Stimulated activated naive CD8-positive, alpha-beta T cell treated with anti-CD3 and anti-CD28 coated beads, Interleukin-15, amount 100 ng/mL, for 72 hours (primary cell): ENCODE measurements around the gene MRPL45.

ENCODE experiments used
- ATAC-seq: fragments of 150-1000 bp; cut with Tn5 transposase; 2 replicates; pipeline ENCODE4 v1.10.0; 2021; ENCODE audit warnings: mild to moderate bottlenecking, moderate library complexity
- DNase-seq, 2 donors: peaks; one replicate each; pipeline ENCODE4 v3.0.0; 2021 to 2022
- H3K27ac Mint-ChIP-seq, 2 donors: one replicate each; pipeline ENCODE4 v1.8.0; 2022; ENCODE audit warnings: mild to moderate bottlenecking in 2 of 2, mixed read lengths in 2 of 2, moderate library complexity in 2 of 2
- H3K27me3 Mint-ChIP-seq: one replicate; pipeline ENCODE4 v1.8.0; 2022; ENCODE audit warnings: mixed read lengths
- H3K4me1 Mint-ChIP-seq: one replicate; pipeline ENCODE4 v1.8.0; 2022; ENCODE audit warnings: mild to moderate bottlenecking, mixed read lengths
- H3K4me3 Mint-ChIP-seq, 2 donors: one replicate each; pipeline ENCODE4 v1.8.0; 2022; ENCODE audit warnings: mild to moderate bottlenecking in 2 of 2, mixed read lengths in 2 of 2, moderate library complexity in 1 of 2
- H3K9me3 Mint-ChIP-seq, 2 donors: one replicate each; pipeline ENCODE4 v1.8.0; 2022; ENCODE audit warnings: mixed read lengths in 2 of 2

Gene MRPL45

DNA sequence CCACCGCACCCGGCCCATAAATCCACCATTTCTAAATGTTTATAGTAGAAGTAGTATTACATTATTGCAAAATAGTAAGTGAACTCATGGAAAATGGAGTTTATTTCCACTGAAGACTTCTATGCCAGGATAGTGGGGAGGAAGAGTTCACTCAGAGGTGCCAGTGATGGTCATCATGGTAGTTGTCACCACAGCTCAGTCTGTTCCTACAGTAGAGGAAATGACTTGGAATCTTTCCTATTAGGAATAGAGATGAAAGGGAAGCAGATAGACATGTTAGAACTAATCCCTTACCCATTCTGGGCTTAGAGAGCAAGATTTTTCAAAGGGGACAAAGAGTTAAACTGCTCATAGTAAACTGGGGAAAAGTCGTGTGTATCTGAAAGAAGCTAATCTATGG lies 20.1 kb downstream of the MRPL45 start:
- Mint-ChIP-seq H3K4me1 (no peaks in the 10 kb centered on the region), H3K4me3 (no peak overlapping the region)

DNA sequence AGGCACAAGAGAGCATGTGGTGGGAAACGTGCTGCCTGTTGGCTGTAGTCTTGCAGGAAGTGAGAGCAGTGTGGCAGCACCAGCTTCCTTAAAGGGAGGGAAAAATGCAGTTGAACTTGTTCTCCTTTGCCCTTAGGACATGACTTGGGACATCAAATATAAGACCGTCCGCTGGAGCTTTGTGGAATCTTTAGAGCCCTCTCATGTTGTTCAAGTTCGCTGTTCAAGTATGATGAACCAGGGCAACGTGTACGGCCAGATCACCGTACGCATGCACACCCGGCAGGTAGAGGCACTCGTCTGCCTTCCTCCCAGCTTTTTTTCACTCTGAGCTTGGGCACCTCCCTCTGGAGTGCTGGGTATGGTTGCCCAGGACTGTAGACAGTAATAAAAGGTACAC lies 23.5 kb downstream of the MRPL45 start:
- H3K4me3 Mint-ChIP-seq: no peak overlapping the region
- ATAC-seq (no peak), DNase-seq (no peak)
- H3K9me3 Mint-ChIP-seq: no peaks in the 10 kb centered on the region
- H3K27me3 Mint-ChIP-seq: no peaks in the 10 kb centered on the region
- H3K27ac Mint-ChIP-seq: no peak overlapping the region
- peaks cover 7% of the 10 kb centered on the region for H3K4me1 Mint-ChIP-seq

More for the DNA sequence above, 20.1 kb downstream of the MRPL45 start:
- Mint-ChIP-seq H3K9me3 (no peaks in the 10 kb centered on the region), H3K27me3 (no peaks in the 10 kb centered on the region), H3K27ac (peak overlapping the region in 1 of 2 donors; percentile 31)
- DNase-seq (no peak), ATAC-seq (no peak)

DNA sequence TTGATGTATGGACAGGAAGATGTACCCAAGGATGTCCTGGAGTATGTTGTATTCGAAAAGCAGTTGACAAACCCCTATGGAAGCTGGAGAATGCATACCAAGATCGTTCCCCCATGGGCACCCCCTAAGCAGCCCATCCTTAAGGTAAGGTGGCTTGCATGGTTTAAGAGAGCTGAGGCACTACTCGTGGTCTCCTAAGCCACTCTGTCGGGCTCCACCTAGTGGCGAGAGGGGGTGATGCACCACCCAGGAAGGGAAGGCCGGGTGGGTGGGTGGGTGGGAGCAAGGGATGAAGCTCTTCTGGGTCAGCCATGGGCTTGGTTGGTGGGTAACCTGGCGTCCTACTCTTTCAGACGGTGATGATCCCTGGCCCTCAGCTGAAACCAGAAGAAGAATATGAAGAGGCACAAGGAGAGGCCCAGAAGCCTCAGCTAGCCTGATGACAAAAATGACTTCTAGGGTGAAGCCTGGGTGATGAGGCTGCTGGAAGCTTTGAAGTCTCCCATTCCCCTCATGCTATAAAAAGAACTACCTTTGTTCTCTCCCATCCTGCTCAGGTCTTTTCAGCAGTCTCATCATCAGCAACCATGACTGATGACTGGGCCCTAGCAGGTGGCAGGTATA lies 25.3 kb downstream of the MRPL45 start:
- Mint-ChIP-seq H3K4me3 (no peak overlapping the region), H3K9me3 (no peaks in the 10 kb centered on the region), H3K27ac (no peak overlapping the region), H3K27me3 (no peaks in the 10 kb centered on the region), H3K4me1 (peaks cover 16% of the 10 kb centered on the region)
- peak; percentile 68 to 70 for DNase-seq
- peak; percentile 86 for ATAC-seq

DNA sequence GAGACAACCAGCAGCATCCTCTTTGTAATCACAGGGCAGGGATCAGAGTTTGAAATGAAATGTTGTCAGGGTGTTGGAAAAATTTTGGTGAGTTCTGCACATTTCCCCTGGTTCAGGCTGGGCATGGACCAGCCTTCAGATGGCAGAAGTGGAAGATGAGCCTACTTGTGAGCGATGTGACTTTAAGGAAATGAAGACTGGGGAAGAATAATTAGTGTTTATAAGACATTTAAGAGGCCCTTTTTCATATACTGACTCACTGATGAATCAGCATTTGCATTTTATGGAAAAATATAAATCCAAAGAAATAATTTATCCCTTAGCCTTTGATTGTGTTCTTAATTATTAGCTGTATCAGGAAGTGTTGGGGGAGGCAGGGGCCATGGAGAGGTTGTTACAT lies 25.9 kb downstream of the MRPL45 start:
- no peak for DNase-seq
- no peak overlapping the region for H3K27ac Mint-ChIP-seq
- H3K4me3 Mint-ChIP-seq: no peak overlapping the region
- ATAC-seq: no peak
- H3K27me3 Mint-ChIP-seq: no peaks in the 10 kb centered on the region
- H3K4me1 Mint-ChIP-seq: peaks cover 17% of the 10 kb centered on the region
- no peaks in the 10 kb centered on the region for H3K9me3 Mint-ChIP-seq

DNA sequence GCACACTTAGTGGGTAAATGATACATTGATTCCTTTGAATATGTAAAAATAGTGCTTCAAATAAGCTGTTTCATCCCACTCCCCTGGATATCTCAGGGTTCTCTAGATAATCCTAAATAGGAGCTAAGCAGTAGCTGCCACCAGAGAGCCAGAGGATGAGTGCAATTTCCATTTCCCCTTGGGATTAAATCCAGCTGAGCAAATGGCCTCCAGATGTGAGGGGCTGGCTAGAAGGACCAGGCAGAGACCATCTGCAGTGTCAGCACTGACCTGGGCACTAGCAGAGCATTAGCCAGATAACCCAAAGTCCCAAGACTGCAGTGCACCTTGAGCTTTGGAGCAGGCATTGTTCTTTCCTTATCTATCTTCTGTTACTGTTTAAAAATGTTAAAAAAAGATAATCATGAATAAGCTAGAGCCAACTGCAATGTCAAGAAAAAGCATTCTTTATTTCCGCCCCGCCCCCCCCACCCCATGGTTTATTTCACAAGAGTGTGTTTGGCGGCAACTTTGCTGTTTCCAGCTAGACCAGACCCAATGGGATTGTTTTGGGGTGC lies 27.3 kb downstream of the MRPL45 start:
- ATAC-seq: no peak

DNA sequence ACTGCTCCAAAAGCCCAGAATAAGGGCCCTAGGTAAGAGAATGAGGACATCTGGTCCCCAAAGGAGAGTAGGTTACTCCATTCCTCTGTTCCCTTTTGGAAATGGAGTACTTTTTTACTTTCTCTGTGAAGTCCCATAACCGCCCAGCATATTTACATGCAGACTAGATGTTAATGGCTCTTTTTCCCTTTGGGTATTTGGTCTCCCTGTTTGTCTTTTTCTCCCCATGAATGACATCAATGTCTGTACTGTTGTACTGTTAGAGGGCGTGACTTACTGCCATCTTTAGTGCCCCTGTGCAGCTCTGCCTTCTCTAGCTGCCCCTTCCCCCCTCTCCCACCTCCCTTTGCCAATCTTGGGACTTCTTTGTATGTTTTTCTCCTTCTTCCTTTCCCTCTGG lies 27.8 kb downstream of the MRPL45 start:
- no peaks in the 10 kb centered on the region for H3K9me3 Mint-ChIP-seq
- H3K27me3 Mint-ChIP-seq: no peaks in the 10 kb centered on the region
- no peak overlapping the region for H3K27ac Mint-ChIP-seq
- no peak for DNase-seq
- H3K4me3 Mint-ChIP-seq: no peak overlapping the region
- peaks cover 17% of the 10 kb centered on the region for H3K4me1 Mint-ChIP-seq
- ATAC-seq: no peak

More for the DNA sequence above, 27.3 kb downstream of the MRPL45 start:
- H3K27me3 Mint-ChIP-seq: no peaks in the 10 kb centered on the region
- DNase-seq: no peak
- H3K4me3 Mint-ChIP-seq: no peak overlapping the region
- H3K4me1 Mint-ChIP-seq: peaks cover 17% of the 10 kb centered on the region
- no peaks in the 10 kb centered on the region for H3K9me3 Mint-ChIP-seq
- no peak overlapping the region for H3K27ac Mint-ChIP-seq

DNA sequence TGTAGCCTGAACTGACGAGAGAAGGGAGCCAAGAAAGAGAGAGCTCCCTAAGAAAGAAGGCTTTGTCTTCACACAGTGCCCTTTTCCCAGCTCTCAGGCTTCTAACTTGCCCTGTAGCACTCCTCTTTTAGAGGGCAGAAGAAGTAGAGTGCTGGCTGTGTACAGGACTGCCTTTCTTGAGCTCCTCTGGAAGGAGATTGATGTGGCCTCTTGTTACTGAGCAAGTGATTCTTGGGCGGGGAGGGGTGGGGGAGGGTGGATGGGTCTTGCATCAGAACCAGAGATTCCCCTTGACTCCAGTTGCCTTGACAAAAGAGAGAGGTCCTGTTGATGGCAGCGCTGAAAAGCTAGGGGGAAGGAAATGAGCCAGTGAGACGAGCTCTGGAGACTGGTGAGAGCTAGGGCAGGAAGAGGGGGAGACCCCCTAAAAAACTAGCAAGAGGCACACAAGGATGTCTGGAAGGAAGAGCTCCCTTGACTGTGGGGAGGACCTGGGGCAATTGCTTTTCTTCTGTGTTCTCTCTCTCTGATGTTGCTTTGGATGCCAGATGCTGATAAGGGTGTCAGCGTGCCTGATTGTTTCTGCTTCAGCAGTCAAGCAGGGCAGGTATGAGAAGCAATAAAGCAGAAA lies 28.4 kb downstream of the MRPL45 start:
- ATAC-seq: peak; percentile 32
- H3K4me1 Mint-ChIP-seq: peaks cover 17% of the 10 kb centered on the region
- peak overlapping the region; percentile 62 to 67 for H3K27ac Mint-ChIP-seq
- H3K4me3 Mint-ChIP-seq: peak overlapping the region in 1 of 2 donors; percentile 32
- DNase-seq: no peak
- no peaks in the 10 kb centered on the region for H3K9me3 Mint-ChIP-seq
- H3K27me3 Mint-ChIP-seq: no peaks in the 10 kb centered on the region

DNA sequence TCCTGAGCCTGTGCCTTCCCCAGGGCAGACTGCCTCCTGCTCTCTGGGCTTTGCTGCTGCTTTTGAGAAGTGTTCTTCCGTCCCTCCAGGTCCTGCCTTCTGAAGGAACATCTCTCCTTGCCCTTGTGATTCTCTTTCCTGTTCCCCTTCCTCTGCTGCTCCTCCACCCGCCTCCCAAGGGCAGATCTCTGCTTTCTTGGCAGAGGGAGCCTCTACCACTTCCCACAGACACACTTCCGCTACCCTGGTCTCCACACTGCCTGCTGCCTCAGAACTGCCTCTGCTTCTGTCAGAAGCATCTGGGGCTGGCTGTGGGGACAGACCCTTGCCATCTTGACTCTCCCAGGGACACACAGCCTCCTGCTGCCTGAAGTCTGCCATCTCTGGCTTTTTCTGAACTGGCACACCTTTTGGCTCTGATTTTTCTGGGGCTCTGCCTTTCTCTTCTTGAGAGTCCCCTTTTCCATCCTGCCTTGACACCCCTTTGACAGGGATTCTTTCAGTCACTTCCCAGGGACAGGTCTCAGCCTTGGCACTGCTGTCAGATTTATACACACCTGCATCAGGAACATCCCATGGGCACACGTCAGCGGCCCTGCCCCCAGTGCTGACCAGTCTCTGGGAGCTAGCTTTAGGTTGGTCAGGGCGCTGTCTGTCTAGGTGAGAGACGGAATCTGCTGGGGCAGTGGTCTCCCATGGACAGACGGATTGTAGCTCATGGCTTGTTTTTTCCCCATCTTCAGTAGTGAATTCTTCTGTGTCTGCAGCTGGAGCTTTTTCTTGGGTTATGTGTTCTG lies 30.2 kb downstream of the MRPL45 start:
- Mint-ChIP-seq H3K4me1 (peaks cover 17% of the 10 kb centered on the region), H3K9me3 (no peaks in the 10 kb centered on the region), H3K27ac (peak overlapping the region in 1 of 2 donors; percentile 7), H3K27me3 (no peaks in the 10 kb centered on the region), H3K4me3 (no peak overlapping the region)
- no peak for ATAC-seq
- DNase-seq: no peak

DNA sequence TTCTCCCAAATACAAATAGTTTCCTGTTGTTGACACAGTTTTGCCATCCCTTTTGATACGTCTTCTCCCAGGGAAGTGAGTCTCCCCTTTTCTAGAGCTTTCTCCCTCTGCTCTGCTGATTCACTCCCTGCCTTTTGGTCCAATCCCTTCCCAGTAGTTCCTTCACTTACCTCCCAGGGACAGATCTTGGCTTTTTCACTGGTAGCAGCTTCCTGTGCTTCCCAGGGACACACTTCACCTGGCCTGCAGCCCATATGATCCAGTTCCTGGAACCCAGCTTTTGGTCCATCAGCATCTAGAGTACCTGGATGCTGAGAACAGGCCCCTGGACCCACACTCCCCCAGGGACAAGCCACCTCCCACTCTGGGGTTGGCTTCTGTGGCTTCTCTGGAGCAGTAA lies 31.0 kb downstream of the MRPL45 start:
- H3K4me1 Mint-ChIP-seq: peaks cover 17% of the 10 kb centered on the region
- H3K4me3 Mint-ChIP-seq: no peak overlapping the region
- H3K27me3 Mint-ChIP-seq: no peaks in the 10 kb centered on the region
- DNase-seq: no peak
- ATAC-seq: no peak
- no peaks in the 10 kb centered on the region for H3K9me3 Mint-ChIP-seq
- H3K27ac Mint-ChIP-seq: no peak overlapping the region

DNA sequence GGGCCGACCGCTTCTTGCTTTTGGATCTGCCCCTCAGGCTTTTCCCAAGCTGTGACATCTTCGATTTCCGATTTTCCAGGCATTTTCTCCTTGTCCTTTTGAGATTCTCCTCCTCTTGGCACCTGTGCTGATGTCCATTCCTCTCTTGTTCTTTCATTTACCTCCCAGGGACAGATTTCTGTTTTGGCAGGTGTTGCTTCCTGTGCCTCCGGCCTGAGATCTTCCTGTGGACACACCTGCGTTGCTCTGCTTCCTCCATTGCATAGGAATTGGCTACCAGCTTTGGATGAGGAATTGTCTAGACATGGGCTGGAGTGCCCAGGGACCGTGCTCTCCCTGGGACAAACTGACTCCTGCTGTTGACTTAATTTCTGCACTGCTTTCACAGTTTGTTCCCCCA lies 31.7 kb downstream of the MRPL45 start:
- DNase-seq (no peak), ATAC-seq (no peak)
- H3K4me1 Mint-ChIP-seq: peaks cover 17% of the 10 kb centered on the region
- no peaks in the 10 kb centered on the region for H3K9me3 Mint-ChIP-seq
- peaks cover 5% of the 10 kb centered on the region for H3K27me3 Mint-ChIP-seq
- H3K27ac Mint-ChIP-seq: peak overlapping the region in 1 of 2 donors; percentile 12
- no peak overlapping the region for H3K4me3 Mint-ChIP-seq

DNA sequence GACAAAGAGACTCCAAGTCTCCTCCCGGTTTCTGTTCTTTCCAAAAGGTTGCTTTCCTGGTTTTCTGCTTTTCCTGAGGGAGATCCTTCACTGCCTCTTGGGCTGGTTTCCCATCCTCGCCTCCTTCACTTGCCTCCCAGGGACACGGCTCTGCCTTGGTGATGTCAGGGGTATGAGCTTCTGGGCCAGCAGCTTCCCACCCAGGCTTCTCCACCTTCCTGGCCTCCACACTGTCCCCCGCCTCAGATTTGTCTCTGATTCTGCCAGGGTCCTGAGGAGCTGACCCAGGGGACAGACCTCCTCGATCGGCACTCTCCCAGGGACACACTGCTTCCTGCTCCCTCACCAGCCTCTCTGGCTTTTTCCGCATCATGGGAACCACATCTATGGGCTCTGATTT lies 32.3 kb downstream of the MRPL45 start:
- Mint-ChIP-seq H3K27ac (peak overlapping the region; percentile 37 to 64), H3K4me3 (no peak overlapping the region), H3K9me3 (no peaks in the 10 kb centered on the region), H3K4me1 (peaks cover 17% of the 10 kb centered on the region), H3K27me3 (peaks cover 11% of the 10 kb centered on the region)
- DNase-seq: no peak
- ATAC-seq: no peak

DNA sequence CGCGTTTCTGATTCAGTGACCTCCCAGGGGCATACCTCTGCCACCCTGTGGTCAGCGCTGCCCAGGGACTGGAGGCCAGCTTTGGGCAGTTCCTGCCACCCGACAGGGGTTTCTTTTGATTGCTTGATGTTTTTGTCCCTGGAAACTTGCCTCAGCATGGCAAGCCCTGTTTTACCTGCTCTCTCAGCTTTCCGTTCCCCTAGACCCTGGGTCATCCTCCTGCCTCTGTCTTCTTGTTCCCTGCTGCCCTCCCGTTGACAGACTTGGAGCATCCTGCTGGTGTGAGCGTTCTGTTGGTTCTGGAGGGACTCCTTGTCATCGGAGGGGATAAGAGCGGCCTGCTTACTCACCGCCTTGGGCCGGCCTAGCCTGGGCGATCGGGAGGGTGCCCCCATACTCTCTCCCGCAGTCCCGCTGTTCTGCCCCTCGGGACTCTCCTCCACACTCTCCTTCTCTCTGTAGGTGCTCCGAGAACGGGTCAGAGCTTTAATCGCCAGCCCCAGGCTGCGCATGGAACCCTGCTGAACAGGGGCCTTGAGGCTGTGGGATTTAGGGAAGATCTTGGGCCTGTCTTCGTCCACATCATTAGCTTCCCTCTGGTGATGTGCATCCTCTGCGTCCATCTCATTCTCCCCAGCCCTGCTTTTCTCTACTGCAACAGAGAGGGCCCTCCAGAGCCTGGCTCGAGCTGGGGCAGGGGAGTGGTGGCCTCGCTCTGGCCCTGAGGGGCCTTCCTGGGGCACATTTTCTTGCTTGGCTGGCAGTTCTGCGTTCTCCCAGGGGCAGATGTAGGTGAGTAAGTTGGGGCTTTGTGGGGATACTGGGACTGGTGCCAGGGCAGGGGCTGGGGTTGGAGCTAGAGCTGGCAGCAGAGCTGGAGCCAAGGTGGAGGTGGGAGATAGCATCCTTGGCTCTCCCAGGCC lies 33.1 kb downstream of the MRPL45 start:
- ATAC-seq (no peak), DNase-seq (no peak)
- H3K9me3 Mint-ChIP-seq: no peaks in the 10 kb centered on the region
- peaks cover 16% of the 10 kb centered on the region for H3K27me3 Mint-ChIP-seq
- no peak overlapping the region for H3K4me3 Mint-ChIP-seq
- peaks cover 14% of the 10 kb centered on the region for H3K4me1 Mint-ChIP-seq
- H3K27ac Mint-ChIP-seq: peak overlapping the region in 1 of 2 donors; percentile 66

DNA sequence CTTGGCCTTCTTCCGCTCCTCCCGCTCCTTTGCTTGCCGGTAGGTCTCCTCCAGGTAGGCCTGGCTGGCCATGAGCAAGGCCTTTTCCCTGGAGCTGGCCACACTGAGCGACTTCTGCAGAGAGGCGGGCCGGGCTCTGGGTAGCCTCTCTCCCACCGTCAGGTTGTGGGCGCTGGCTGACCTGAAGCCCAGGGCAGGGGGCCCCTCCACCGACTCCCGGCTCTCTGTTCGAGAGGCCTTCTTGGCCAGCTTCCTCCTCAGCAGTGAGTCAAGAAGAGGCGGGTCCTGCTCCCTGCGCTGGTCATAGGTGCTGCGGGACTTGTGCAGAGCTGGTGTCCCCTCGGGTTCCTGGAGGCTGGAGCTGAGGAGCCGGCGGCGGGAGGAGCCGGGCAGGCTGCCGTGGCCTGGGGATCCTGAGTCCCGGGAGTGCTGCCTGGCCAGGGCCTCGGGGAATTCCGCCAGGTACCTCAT lies 34.0 kb downstream of the MRPL45 start:
- Mint-ChIP-seq H3K4me1 (peaks cover 7% of the 10 kb centered on the region), H3K9me3 (no peaks in the 10 kb centered on the region), H3K27ac (no peak overlapping the region), H3K4me3 (no peak overlapping the region), H3K27me3 (peaks cover 16% of the 10 kb centered on the region)
- no peak for ATAC-seq
- no peak for DNase-seq

DNA sequence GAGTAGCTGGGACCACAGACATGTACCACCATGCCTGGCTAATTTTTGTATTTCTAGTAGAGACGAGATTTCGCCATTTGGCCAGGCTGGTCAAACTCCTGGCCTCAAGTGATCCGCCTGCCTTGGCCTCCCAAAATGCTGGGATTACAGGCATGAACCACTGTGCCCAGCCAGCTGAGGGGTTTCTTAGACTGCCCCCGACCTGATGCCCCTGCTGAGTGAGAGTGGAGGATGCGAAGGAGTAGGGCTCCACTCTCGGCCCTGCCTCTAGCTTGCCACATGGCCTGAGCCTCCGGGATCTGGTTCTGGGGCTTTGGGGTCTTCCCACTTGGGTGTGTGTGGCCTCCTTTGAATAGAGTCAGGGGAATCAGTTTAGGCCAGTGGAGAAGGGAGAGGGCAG lies 35.8 kb downstream of the MRPL45 start:
- Mint-ChIP-seq H3K27ac (no peak overlapping the region), H3K27me3 (peaks cover 21% of the 10 kb centered on the region), H3K4me1 (no peaks in the 10 kb centered on the region), H3K9me3 (no peaks in the 10 kb centered on the region), H3K4me3 (no peak overlapping the region)
- no peak for DNase-seq
- ATAC-seq: no peak
